SK-N-SH (cell line): ENCODE data around the gene GALNT13. TPM values are rescaled to one million over a fixed set of nuclear protein-coding genes. Genes with fewer than 3 reads are reported as not detected.

Source experiments
- CTCF ChIA-PET: fragments of 300-600, 350-600 bp; formaldehyde crosslinking; extraction: SDS; loops from one replicate; lab custom pipeline; 2021; lab: Yijun Ruan, JAX
- POLR2A ChIA-PET: fragments of 350-600 bp; sonication (Branson Sonifier 250); formaldehyde crosslinking; extraction: SDS; loops from one replicate; lab custom pipeline; 2020; ENCODE audit warnings: antibody characterized with exemption, inconsistent platforms; lab: Yijun Ruan, JAX
- DNase-seq: peaks from one replicate; pipeline ENCODE4 v3.0.0; 2012
- H2AFZ ChIP-seq: fragments of 200-600 bp; sonication (generic); 2 replicates; pipeline ENCODE4 v1.8.1; 2016; ENCODE audit warnings: antibody characterized with exemption, mild to moderate bottlenecking, low read depth
- H3F3A ChIP-seq: fragments of 200-600 bp; sonication (generic); replicated peaks from 2 replicates; pipeline ENCODE3; 2016; ENCODE audit warnings: antibody characterized with exemption, mild to moderate bottlenecking; ENCODE audit not compliant: insufficient read depth
- H3K27ac ChIP-seq, 2 experiments: fragments of 200-500 bp in 1 of 2; fragments of 200-600 bp in 1 of 2; sonication (Bioruptor generic) in 1 of 2; sonication (generic), shearing (Covaris generic) in 1 of 2; 2 replicates each; pipeline versions ENCODE4 v1.5.1 to v1.6.1; 2014 to 2016; ENCODE audit warnings: low read depth in 2 of 2, inconsistent platforms in 1 of 2, low read length in 1 of 2, mild to moderate bottlenecking in 1 of 2, mixed read lengths in 1 of 2
- H3K27me3 ChIP-seq: fragments of 200-600 bp; sonication (generic), shearing (Covaris generic); 2 replicates; pipeline ENCODE4 v1.6.1; 2016; ENCODE audit warnings: mixed run types; ENCODE audit not compliant: insufficient read depth
- H3K36me3 ChIP-seq, 2 experiments: fragments of 200-500 bp in 1 of 2; fragments of 200-600 bp in 1 of 2; sonication (Bioruptor generic) in 1 of 2; sonication (generic) in 1 of 2; replicated peaks in 1 of 2; 2 replicates each; pipeline versions ENCODE3 to v1.5.1; 2014 to 2016; ENCODE audit warnings: low read length in 1 of 2, mild to moderate bottlenecking in 1 of 2; ENCODE audit not compliant: insufficient read depth in 2 of 2, control insufficient read depth in 1 of 2
- H3K4me1 ChIP-seq, 2 experiments: fragments of 200-500 bp in 1 of 2; fragments of 200-600 bp in 1 of 2; sonication (Bioruptor generic) in 1 of 2; sonication (generic), shearing (Covaris generic) in 1 of 2; 2 replicates each; pipeline versions ENCODE4 v1.5.1 to v1.6.1; 2014 to 2016; ENCODE audit warnings: low read depth in 1 of 2, low read length in 1 of 2, mixed run types in 1 of 2; ENCODE audit not compliant: insufficient read depth in 2 of 2, control insufficient read depth in 1 of 2
- H3K4me2 ChIP-seq: fragments of 200-600 bp; sonication (generic), shearing (Covaris generic); 2 replicates; pipeline ENCODE4 v1.6.1; 2017; ENCODE audit warnings: mixed run types
- H3K4me3 ChIP-seq, 2 experiments: fragments of 200-500 bp in 1 of 2; fragments of 200-600 bp in 1 of 2; sonication (Bioruptor generic) in 1 of 2; sonication (generic), shearing (Covaris generic) in 1 of 2; 2 replicates each; pipeline versions ENCODE4 v1.5.1 to v1.8.1; 2014 to 2016; ENCODE audit warnings: low read depth in 2 of 2, inconsistent platforms in 1 of 2, low read length in 1 of 2, mild to moderate bottlenecking in 1 of 2, mixed read lengths in 1 of 2, moderate library complexity in 1 of 2
- H3K79me2 ChIP-seq: fragments of 200-600 bp; sonication (generic); 2 replicates; pipeline ENCODE4 v1.8.1; 2017; ENCODE audit warnings: mild to moderate bottlenecking; ENCODE audit not compliant: insufficient read depth
- H3K9ac ChIP-seq: fragments of 200-600 bp; sonication (generic); 2 replicates; pipeline ENCODE4 v1.6.1; 2017; ENCODE audit warnings: mixed run types
- H3K9me2 ChIP-seq: fragments of 200-600 bp; sonication (generic); 2 replicates; pipeline ENCODE4 v1.6.1; 2017; ENCODE audit warnings: mixed run types
- H3K9me3 ChIP-seq: fragments of 200-600 bp; sonication (generic); 2 replicates; pipeline ENCODE4 v1.6.1; 2017; ENCODE audit warnings: mixed run types, mild to moderate bottlenecking, moderate library complexity
- H4K20me1 ChIP-seq: fragments of 200-600 bp; sonication (generic); 2 replicates; pipeline ENCODE4 v1.6.1; 2017; ENCODE audit warnings: mild to moderate bottlenecking, mixed run types; ENCODE audit not compliant: insufficient read depth
- EP300 ChIP-seq, 2 experiments: IDR thresholded peaks; 2 replicates each; pipeline versions ENCODE4 v1.4.0 to v1.6.1; 2012; ENCODE audit warnings: borderline replicate concordance in 1 of 2, low read depth in 1 of 2, low read length in 1 of 2
- EZH2phosphoT487 ChIP-seq: fragments of 200-600 bp; sonication (generic); IDR thresholded peaks from 2 replicates; pipeline ENCODE4 v1.6.1; 2017; ENCODE audit warnings: low read depth, mixed run types, mild to moderate bottlenecking, antibody characterized with exemption, moderate library complexity, borderline replicate concordance
- FOSL2 ChIP-seq: IDR thresholded peaks from 2 replicates; pipeline ENCODE4 v1.4.0; 2012; ENCODE audit warnings: low read depth, mild to moderate bottlenecking, moderate library complexity, borderline replicate concordance
- FOXM1 ChIP-seq: IDR thresholded peaks from 2 replicates; pipeline ENCODE4 v1.4.0; 2012; ENCODE audit warnings: low read depth, mild to moderate bottlenecking
- GABPA ChIP-seq: IDR thresholded peaks from 2 replicates; pipeline ENCODE4 v1.4.0; 2012; ENCODE audit warnings: low read depth, mild to moderate bottlenecking
- GATA2 ChIP-seq: sonication (generic); formaldehyde crosslinking; IDR thresholded peaks from 2 replicates; pipeline ENCODE4 v1.5.0; 2020; ENCODE audit warnings: mild to moderate bottlenecking, missing genetic modification reagents
- MAX ChIP-seq: IDR thresholded peaks from 2 replicates; pipeline ENCODE4 v1.4.0; 2012; ENCODE audit warnings: low read depth
- MEF2A ChIP-seq: IDR thresholded peaks from 2 replicates; pipeline ENCODE4 v1.4.0; 2012; ENCODE audit warnings: low read depth, borderline replicate concordance
- MXI1 ChIP-seq: IDR thresholded peaks from 2 replicates; pipeline ENCODE4 v1.6.1; 2012; ENCODE audit warnings: mild to moderate bottlenecking, low read depth, low read length, improper control_type of control experiment
- NFIC ChIP-seq: IDR thresholded peaks from 2 replicates; pipeline ENCODE4 v1.4.0; 2012; ENCODE audit warnings: borderline replicate concordance
- NRF1 ChIP-seq: IDR thresholded peaks from 2 replicates; pipeline ENCODE4 v1.6.1; 2012; ENCODE audit warnings: low read depth, mild to moderate bottlenecking, low read length
- RCOR1 ChIP-seq: fragments of 150-350 bp; IDR thresholded peaks from 2 replicates; pipeline ENCODE4 v1.6.1; 2017; ENCODE audit warnings: antibody characterized with exemption, low read length
- RFX5 ChIP-seq: IDR thresholded peaks from 2 replicates; pipeline ENCODE4 v1.6.1; 2012; ENCODE audit warnings: mild to moderate bottlenecking, improper control_type of control experiment, low read length
- RXRA ChIP-seq: IDR thresholded peaks from 2 replicates; pipeline ENCODE4 v1.4.0; 2012; ENCODE audit warnings: low read depth, mild to moderate bottlenecking, borderline replicate concordance
- SIN3A ChIP-seq: IDR thresholded peaks from 2 replicates; pipeline ENCODE4 v1.6.1; 2012; ENCODE audit warnings: low read depth, mild to moderate bottlenecking, low read length, moderate library complexity, borderline replicate concordance
- SMC3 ChIP-seq: IDR thresholded peaks from 2 replicates; pipeline ENCODE4 v1.6.1; 2012; ENCODE audit warnings: low read depth, low read length, improper control_type of control experiment
- TAF1 ChIP-seq: IDR thresholded peaks from 2 replicates; pipeline ENCODE4 v1.6.1; 2012; ENCODE audit warnings: low read depth, mild to moderate bottlenecking, low read length, moderate library complexity, borderline replicate concordance
- USF1 ChIP-seq: IDR thresholded peaks from 2 replicates; pipeline ENCODE4 v1.4.0; 2012; ENCODE audit warnings: low read depth, borderline replicate concordance
- USF2 ChIP-seq: fragments of 150-350 bp; IDR thresholded peaks from 2 replicates; pipeline ENCODE4 v1.6.1; 2017; ENCODE audit warnings: antibody characterized with exemption, low read length, low read depth, borderline replicate concordance
- ZBTB33 ChIP-seq: IDR thresholded peaks from 2 replicates; pipeline ENCODE4 v1.4.0; 2012; ENCODE audit warnings: low read depth, borderline replicate concordance
- WGBS: methylation state at CpG from one replicate; pipeline ENCODE4 v1.1.6; 2017; ENCODE audit warnings: low lambda C conversion rate; 5-methylcytosine and 5-hydroxymethylcytosine counted together
- polyA plus RNA-seq, 3 experiments: library from polyadenylated mRNA; depleted of rRNA; stranded (reverse); fragments of >200 nt; gene quantifications; 2 replicates each; pipeline ENCODE4 v1.2.3, GENCODE V29; 2012

The GALNT13 gene
- polyA plus RNA-seq, 1 of the 3 experiments (the other 2 are of a cell fraction): 0.33 TPM

GRCh38 chr2:154259030-154259429, 387.3 kb downstream of the GALNT13 start:
- H3K36me3 ChIP-seq: no peaks in the 10 kb centered on the region
- H3K4me3 ChIP-seq: no peak overlapping the region
- TF ChIP-seq FOSL2: no peak
- TF ChIP-seq RFX5: no peak
- TF ChIP-seq SIN3A: no peak
- TF ChIP-seq EZH2phosphoT487: no peak
- no peak for TF ChIP-seq TAF1
- TF ChIP-seq ZBTB33: no peak
- TF ChIP-seq RXRA: no peak
- no peak for TF ChIP-seq MAX
- no peak for TF ChIP-seq NRF1
- TF ChIP-seq GABPA: no peak
- TF ChIP-seq USF1: no peak
- no peak for TF ChIP-seq FOXM1
- no peak for TF ChIP-seq SMC3
- no peak for TF ChIP-seq NFIC
- no peak for TF ChIP-seq GATA2 (CRISPR knock-in tag)
- no peak for TF ChIP-seq EP300 (IDR thresholded peaks at IDR 0.05; ENCODE audit: borderline replicate concordance in 1 of 2, low read depth in 1 of 2, low read length in 1 of 2)
- no peak for TF ChIP-seq USF2
- no peak for TF ChIP-seq MXI1
- TF ChIP-seq RCOR1: no peak
- TF ChIP-seq MEF2A: no peak
- 69% methylated on average over 1 of the region's 1 CpG for WGBS
- H3K4me1 ChIP-seq: no peaks in the 10 kb centered on the region; a peak in 1 of 4 replicates
- H3K79me2 ChIP-seq: no peaks in the 10 kb centered on the region
- H3K4me2 ChIP-seq: no peak overlapping the region
- H3K9me3 ChIP-seq: no peaks in the 10 kb centered on the region
- H3F3A ChIP-seq: no peaks in the 10 kb centered on the region
- no peaks in the 10 kb centered on the region for H3K9me2 ChIP-seq
- H2AFZ ChIP-seq: no peak overlapping the region
- no peaks in the 10 kb centered on the region for H4K20me1 ChIP-seq
- H3K27me3 ChIP-seq: no peaks in the 10 kb centered on the region
- DNase-seq: no peak
- H3K9ac ChIP-seq: no peak overlapping the region
- no peak overlapping the region for H3K27ac ChIP-seq
- POLR2A ChIA-PET: no interaction called here
- CTCF ChIA-PET: interaction anchor here (0.7 kb wide), 1 partner anchor 168 kb away, joined by 3 read pairs; no protein-coding TSS in a partner anchor
